Natural killer cell (primary cell): ENCODE results near the gene GBE1. TPM values are rescaled to one million over a fixed set of nuclear protein-coding genes. Genes with fewer than 3 reads are reported as not detected.

ENCODE experiments used
- ATAC-seq, 3 donors: fragments of 150-1000 bp in 2 of 3; fragments of 200-7000 bp in 1 of 3; cut with Tn5 transposase; 1 replicate in 1 of 3; 2 replicates in 2 of 3; pipeline ENCODE4 v1.10.0; 2021; ENCODE audit warnings: mild to moderate bottlenecking in 2 of 3, moderate library complexity in 2 of 3
- DNase-seq, 2 donors: peaks; one replicate each; pipeline versions ENCODE4 v3.0.0 to v3.0.0-alpha.2; 2013 to 2021; ENCODE audit warnings: mixed read lengths in 1 of 2
- H3K27ac ChIP-seq: one replicate; pipeline ENCODE4 v1.5.1; 2013; ENCODE audit warnings: mild to moderate bottlenecking, low read length
- H3K27me3 ChIP-seq: one replicate; pipeline ENCODE4 v1.6.1; 2013; ENCODE audit warnings: low read length; ENCODE audit not compliant: control insufficient read depth, insufficient read depth
- H3K36me3 ChIP-seq: one replicate; pipeline ENCODE4 v1.6.1; 2013; ENCODE audit warnings: low read length; ENCODE audit not compliant: control insufficient read depth, insufficient read depth
- H3K4me1 ChIP-seq: one replicate; pipeline ENCODE4 v1.6.1; 2013; ENCODE audit warnings: low read length; ENCODE audit not compliant: control insufficient read depth, insufficient read depth
- H3K4me3 ChIP-seq: one replicate; pipeline ENCODE4 v1.5.1; 2013; ENCODE audit warnings: low read length
- H3K9me3 ChIP-seq: one replicate; pipeline ENCODE4 v1.6.1; 2013; ENCODE audit warnings: low read length; ENCODE audit not compliant: control insufficient read depth, insufficient read depth
- H3K27ac Mint-ChIP-seq, 2 donors: one replicate each; pipeline ENCODE4 v1.8.0; 2022; ENCODE audit warnings: mild to moderate bottlenecking in 2 of 2, mixed read lengths in 2 of 2, moderate library complexity in 1 of 2
- H3K27me3 Mint-ChIP-seq, 2 donors: one replicate each; pipeline ENCODE4 v1.8.0; 2022; ENCODE audit warnings: low read depth in 2 of 2, mixed read lengths in 2 of 2
- H3K36me3 Mint-ChIP-seq: one replicate; pipeline ENCODE4 v1.8.0; 2022; ENCODE audit warnings: mixed read lengths
- H3K4me1 Mint-ChIP-seq, 2 donors: one replicate each; pipeline ENCODE4 v1.8.0; 2022; ENCODE audit warnings: mixed read lengths in 2 of 2
- H3K4me3 Mint-ChIP-seq: one replicate; pipeline ENCODE4 v1.8.0; 2022; ENCODE audit warnings: mild to moderate bottlenecking, moderate library complexity, mixed read lengths
- H3K9me3 Mint-ChIP-seq, 2 donors: one replicate each; pipeline ENCODE4 v1.8.0; 2022; ENCODE audit warnings: mixed read lengths in 2 of 2
- CTCF ChIP-seq: fragments of 200-600 bp; IDR thresholded peaks from one replicate; pipeline ENCODE4 v1.8.0; 2022; ENCODE audit warnings: antibody characterized with exemption
- WGBS: methylation state at CpG from one replicate; pipeline ENCODE4 v1.1.7; 2013; ENCODE audit warnings: missing lambda C conversion rate; ENCODE audit not compliant: insufficient coverage; 5-methylcytosine and 5-hydroxymethylcytosine counted together
- intact Hi-C: fragments of 100-400 bp; cut with micrococcal nuclease; formaldehyde crosslinking; loops from one replicate; pipeline ENCODE4 v1.14.2; 2022
- total RNA-seq, 4 donors: library from RNA; stranded (reverse); fragments of 120-200 nt in 1 of 4; gene quantifications; one replicate each; pipeline versions ENCODE4 v1.2.3 to v1.2.4, GENCODE V29; 2013 to 2022

GBE1 gene
- total RNA-seq, 3 donors from 2014 or later (not counting 1 experiment from before 2014, with no cell fraction given), result 8.8 to 11.8 (median 9.7) TPM

- Histone ChIP-seq H3K9me3 (no peaks in the 10 kb centered on the region), H3K27ac (no peak overlapping the region), H3K36me3 (no peaks in the 10 kb centered on the region), H3K4me1 (no peaks in the 10 kb centered on the region), H3K4me3 (no peak overlapping the region), H3K27me3 (no peaks in the 10 kb centered on the region)
- Mint-ChIP-seq H3K27me3 (no peaks in the 10 kb centered on the region), H3K9me3 (peaks cover 2 to 5% of the 10 kb centered on the region in 2 donors), H3K4me3 (no peak overlapping the region), H3K4me1 (peaks cover 10 to 14% of the 10 kb centered on the region in 2 donors), H3K36me3 (peaks cover 7% of the 10 kb centered on the region), H3K27ac (no peak overlapping the region)
- intact Hi-C loops, result no loop called here
- TF ChIP-seq CTCF, result no peak
- no peak for ATAC-seq
- 100% methylated on average over 1 of the region's 2 CpGs for WGBS
- no peak for DNase-seq
Observed at GRCh38 chr3:81549831-81550230, 211.6 kb downstream of the GBE1 start.

GRCh38 chr3:81549388-81549787 lies 212.1 kb downstream of the GBE1 start:
- WGBS, result 91% methylated on average over 1 of the region's 1 CpG
- no peak overlapping the region for H3K27ac ChIP-seq
- ATAC-seq (no peak), DNase-seq (no peak)
- Mint-ChIP-seq H3K27ac (no peak overlapping the region), H3K27me3 (no peaks in the 10 kb centered on the region), H3K36me3 (peaks cover 7% of the 10 kb centered on the region), H3K4me3 (no peak overlapping the region), H3K4me1 (peaks cover 5 to 9% of the 10 kb centered on the region in 2 donors), H3K9me3 (peaks cover 2 to 5% of the 10 kb centered on the region in 2 donors)
- TF ChIP-seq CTCF, result no peak
- H3K4me1 ChIP-seq, result no peaks in the 10 kb centered on the region
- no peaks in the 10 kb centered on the region for H3K9me3 ChIP-seq
- intact Hi-C loops, result no loop called here
- no peak overlapping the region for H3K4me3 ChIP-seq
- H3K36me3 ChIP-seq, result no peaks in the 10 kb centered on the region
- no peaks in the 10 kb centered on the region for H3K27me3 ChIP-seq

- intact Hi-C loops, result no loop called here
- H3K9me3 Mint-ChIP-seq, result peaks cover 0 to 2% of the 10 kb centered on the region in 2 donors
- Histone ChIP-seq H3K4me1 (no peaks in the 10 kb centered on the region), H3K4me3 (no peak overlapping the region), H3K36me3 (no peaks in the 10 kb centered on the region), H3K9me3 (no peaks in the 10 kb centered on the region), H3K27me3 (no peaks in the 10 kb centered on the region), H3K27ac (no peak overlapping the region)
- H3K27me3 Mint-ChIP-seq, result no peaks in the 10 kb centered on the region
- H3K27ac Mint-ChIP-seq, result no peak overlapping the region
- no peaks in the 10 kb centered on the region for H3K4me1 Mint-ChIP-seq
- peaks cover 7% of the 10 kb centered on the region for H3K36me3 Mint-ChIP-seq
- DNase-seq (no peak), ATAC-seq (no peak)
- no peak for TF ChIP-seq CTCF
- WGBS, result 91% methylated on average over 2 of the region's 2 CpGs
- H3K4me3 Mint-ChIP-seq, result no peak overlapping the region
Observed at GRCh38 chr3:81545572-81545971, 215.9 kb downstream of the GBE1 start.

- intact Hi-C loops, result no loop called here
Observed at GRCh38 chr3:81544385-81544784, 217.1 kb downstream of the GBE1 start.

More at GRCh38 chr3:81544385-81544784, 217.1 kb downstream of the GBE1 start:
- H3K4me3 Mint-ChIP-seq, result no peak overlapping the region
- ATAC-seq (no peak), DNase-seq (no peak)
- H3K4me3 ChIP-seq, result no peak overlapping the region
- H3K9me3 ChIP-seq, result no peaks in the 10 kb centered on the region
- no peaks in the 10 kb centered on the region for H3K36me3 ChIP-seq
- WGBS, result 92% methylated on average over 2 of the region's 4 CpGs
- H3K27ac ChIP-seq, result no peak overlapping the region
- no peaks in the 10 kb centered on the region for H3K27me3 Mint-ChIP-seq
- no peaks in the 10 kb centered on the region for H3K27me3 ChIP-seq
- H3K9me3 Mint-ChIP-seq, result peaks cover 0 to 2% of the 10 kb centered on the region in 2 donors
- peaks cover 7% of the 10 kb centered on the region for H3K36me3 Mint-ChIP-seq
- H3K4me1 Mint-ChIP-seq, result no peaks in the 10 kb centered on the region
- no peak for TF ChIP-seq CTCF
- no peaks in the 10 kb centered on the region for H3K4me1 ChIP-seq
- H3K27ac Mint-ChIP-seq, result no peak overlapping the region
